Mesenchymal stem cell (in vitro differentiated cells and primary cell): ENCODE results near the gene DSPP.

Experiments used
- DNase-seq: peaks from one replicate; pipeline ENCODE4 v3.0.0-alpha.2; 2013
- H2AFZ ChIP-seq: one replicate; pipeline ENCODE4 v1.6.1; 2013; ENCODE audit warnings: low read depth, mild to moderate bottlenecking, control low read depth, inconsistent platforms, low read length, moderate library complexity
- H2AK5ac ChIP-seq: 2 replicates; pipeline ENCODE4 v1.6.1; 2013; ENCODE audit warnings: low read length, moderate library complexity, mild to moderate bottlenecking, inconsistent platforms; ENCODE audit not compliant: severe bottlenecking
- H2BK120ac ChIP-seq: one replicate; pipeline ENCODE4 v1.6.1; 2013; ENCODE audit warnings: low read depth, mild to moderate bottlenecking, inconsistent platforms, low read length, moderate library complexity
- H2BK12ac ChIP-seq, 2 experiments: one replicate each; pipeline ENCODE4 v1.6.1; 2013; ENCODE audit warnings: inconsistent platforms in 2 of 2, low read length in 2 of 2, mild to moderate bottlenecking in 2 of 2, moderate library complexity in 2 of 2, control low read depth in 1 of 2
- H2BK15ac ChIP-seq: one replicate; pipeline ENCODE4 v1.6.1; 2013; ENCODE audit warnings: mild to moderate bottlenecking, low read depth, inconsistent platforms; ENCODE audit not compliant: poor library complexity, severe bottlenecking
- H2BK5ac ChIP-seq: 2 replicates; pipeline ENCODE4 v1.6.1; 2013; ENCODE audit warnings: low read depth, mild to moderate bottlenecking, low read length, control low read depth, inconsistent platforms; ENCODE audit not compliant: poor library complexity, severe bottlenecking
- H3K14ac ChIP-seq, 2 experiments: one replicate each; pipeline ENCODE4 v1.6.1; 2013; ENCODE audit warnings: inconsistent platforms in 2 of 2, low read length in 2 of 2, control low read depth in 1 of 2, mild to moderate bottlenecking in 1 of 2, moderate library complexity in 1 of 2
- H3K18ac ChIP-seq, 2 experiments: one replicate each; pipeline ENCODE4 v1.6.1; 2013; ENCODE audit warnings: inconsistent platforms in 2 of 2, low read length in 2 of 2, control low read depth in 1 of 2, low read depth in 1 of 2, mild to moderate bottlenecking in 1 of 2
- H3K23ac ChIP-seq, 2 experiments: one replicate each; pipeline ENCODE4 v1.6.1; 2013; ENCODE audit warnings: inconsistent platforms in 2 of 2, low read length in 2 of 2, mild to moderate bottlenecking in 2 of 2, moderate library complexity in 2 of 2, control low read depth in 1 of 2
- H3K27ac ChIP-seq: 2 replicates; pipeline ENCODE4 v1.5.1; 2013; ENCODE audit warnings: mild to moderate bottlenecking, moderate library complexity, low read length, control low read depth, inconsistent platforms; ENCODE audit not compliant: poor library complexity, severe bottlenecking
- H3K27me3 ChIP-seq, 2 experiments: 2 replicates each; pipeline versions ENCODE4 v1.6.1 to v1.7.0; 2013; ENCODE audit warnings: low read length in 2 of 2, mild to moderate bottlenecking in 2 of 2, moderate library complexity in 2 of 2, control low read depth in 1 of 2, inconsistent platforms in 1 of 2; ENCODE audit not compliant: control insufficient read depth in 1 of 2, insufficient read depth in 1 of 2
- H3K36me3 ChIP-seq, 2 experiments: 2 replicates each; pipeline versions ENCODE4 v1.6.1 to v1.7.0; 2013; ENCODE audit warnings: low read length in 2 of 2, control low read depth in 1 of 2, inconsistent platforms in 1 of 2, low read depth in 1 of 2, mild to moderate bottlenecking in 1 of 2; ENCODE audit not compliant: insufficient read depth in 2 of 2, control insufficient read depth in 1 of 2
- H3K4ac ChIP-seq, 2 experiments: one replicate each; pipeline ENCODE4 v1.6.1; 2013; ENCODE audit warnings: inconsistent platforms in 2 of 2, low read length in 2 of 2, mild to moderate bottlenecking in 2 of 2, moderate library complexity in 2 of 2, control low read depth in 1 of 2, low read depth in 1 of 2
- H3K4me1 ChIP-seq: 2 replicates; pipeline ENCODE4 v1.6.1; 2013; ENCODE audit warnings: low read depth, low read length, control low read depth; ENCODE audit not compliant: control insufficient read depth, insufficient read depth
- H3K4me2 ChIP-seq: 2 replicates; pipeline ENCODE4 v1.6.1; 2013; ENCODE audit warnings: low read length, mild to moderate bottlenecking, inconsistent platforms; ENCODE audit not compliant: poor library complexity, severe bottlenecking
- H3K4me3 ChIP-seq, 2 experiments: 2 replicates each; pipeline versions ENCODE4 v1.5.1 to v1.7.0; 2013; ENCODE audit warnings: low read length in 2 of 2, mild to moderate bottlenecking in 2 of 2, control low read depth in 1 of 2, low read depth in 1 of 2; ENCODE audit not compliant: insufficient read depth in 1 of 2
- H3K79me1 ChIP-seq: replicated peaks from 2 replicates; pipeline ENCODE4 v1.6.1; 2013; ENCODE audit warnings: mild to moderate bottlenecking, control low read depth, low read length, inconsistent platforms; ENCODE audit not compliant: poor library complexity, severe bottlenecking
- H3K9ac ChIP-seq: 2 replicates; pipeline ENCODE4 v1.7.0; 2013; ENCODE audit warnings: mild to moderate bottlenecking, low read length, moderate library complexity
- H3K9me3 ChIP-seq: 2 replicates; pipeline ENCODE4 v1.7.0; 2013; ENCODE audit warnings: mild to moderate bottlenecking, low read length; ENCODE audit not compliant: control insufficient read depth
- H4K8ac ChIP-seq: one replicate; pipeline ENCODE4 v1.6.1; 2013; ENCODE audit warnings: inconsistent platforms, mild to moderate bottlenecking, low read length, moderate library complexity
- H4K91ac ChIP-seq: one replicate; pipeline ENCODE4 v1.6.1; 2013; ENCODE audit warnings: mild to moderate bottlenecking, low read length, inconsistent platforms
- WGBS: methylation state at CpG from one replicate; pipeline ENCODE4 v1.1.7; 2013; ENCODE audit warnings: mixed read lengths; 5-methylcytosine and 5-hydroxymethylcytosine counted together

DSPP gene

DNA sequence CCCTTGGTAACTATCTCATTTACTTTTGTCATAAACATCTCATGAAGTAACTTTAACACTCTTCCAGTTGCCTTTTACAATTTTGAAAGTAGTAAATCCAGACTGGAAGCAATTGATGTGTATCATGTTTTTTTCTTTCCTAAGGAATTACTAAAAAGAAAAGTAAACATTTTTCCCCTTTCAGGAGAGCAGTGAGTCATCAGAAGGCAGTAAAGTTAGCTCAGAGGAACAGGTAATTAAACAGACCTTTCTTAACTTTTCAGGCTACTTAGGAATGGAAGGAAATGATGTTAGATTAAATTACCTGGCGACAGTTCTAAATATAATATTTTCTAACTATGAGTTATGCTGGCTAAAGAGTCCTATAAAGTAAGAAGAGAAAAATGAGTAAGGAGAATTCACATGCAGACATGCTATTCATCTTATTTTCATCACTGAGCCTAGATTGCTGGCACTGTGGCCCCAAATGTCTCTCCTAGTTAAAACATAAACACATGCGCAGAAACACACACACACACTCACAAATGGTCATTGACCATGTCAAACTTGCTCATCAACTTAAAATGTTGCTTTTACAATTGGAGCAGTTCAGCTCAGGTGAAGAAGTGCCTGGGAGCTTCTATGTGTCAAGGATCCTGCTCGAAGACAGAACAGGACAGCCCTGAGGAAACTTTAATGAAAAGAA, 51.1 kb downstream of the DSPP start:
- Histone ChIP-seq H3K4me3 (no peak overlapping the region), H2BK12ac (no peak overlapping the region), H3K4ac (no peak overlapping the region), H3K27ac (peak overlapping the region; percentile 18), H4K91ac (no peak overlapping the region), H2BK15ac (no peak overlapping the region), H2BK5ac (no peak overlapping the region), H3K4me1 (peaks cover 3% of the 10 kb centered on the region), H3K23ac (no peak overlapping the region), H2AK5ac (no peak overlapping the region), H2BK120ac (no peak overlapping the region), H3K14ac (no peak overlapping the region), H3K79me1 (no peaks in the 10 kb centered on the region), H3K9me3 (no peaks in the 10 kb centered on the region), H4K8ac (no peak overlapping the region), H3K27me3 (peaks cover 0 to 3% of the 10 kb centered on the region in 2 experiments), H3K36me3 (no peaks in the 10 kb centered on the region), H3K9ac (peak overlapping the region; percentile 42), H2AFZ (no peak overlapping the region), H3K4me2 (no peak overlapping the region), H3K18ac (no peak overlapping the region)
- peak; percentile 6 for DNase-seq
- 60% methylated on average over 2 of the region's 3 CpGs for WGBS

DNA sequence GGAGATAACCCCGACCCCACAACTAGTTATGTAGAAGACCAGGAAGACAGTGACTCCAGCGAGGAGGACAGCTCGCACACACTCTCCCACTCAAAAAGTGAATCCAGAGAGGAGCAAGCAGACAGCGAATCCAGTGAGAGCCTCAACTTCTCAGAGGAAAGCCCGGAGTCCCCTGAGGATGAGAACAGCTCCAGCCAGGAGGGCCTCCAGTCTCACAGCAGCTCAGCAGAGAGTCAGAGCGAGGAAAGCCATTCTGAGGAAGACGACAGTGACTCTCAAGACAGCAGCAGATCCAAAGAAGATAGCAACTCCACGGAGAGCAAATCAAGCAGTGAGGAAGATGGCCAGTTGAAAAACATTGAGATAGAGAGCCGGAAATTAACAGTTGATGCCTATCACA, 54.5 kb downstream of the DSPP start:
- H2AFZ ChIP-seq: no peak overlapping the region
- no peak overlapping the region for H3K9ac ChIP-seq
- DNase-seq: no peak
- H3K18ac ChIP-seq: no peak overlapping the region
- no peak overlapping the region for H2BK5ac ChIP-seq
- 87% methylated on average over 8 of the region's 9 CpGs for whole genome bisulfite sequencing
- H4K8ac ChIP-seq: no peak overlapping the region
- H3K4me2 ChIP-seq: no peak overlapping the region
- peaks cover 3% of the 10 kb centered on the region for H3K4me1 ChIP-seq
- H3K4ac ChIP-seq: no peak overlapping the region
- H3K4me3 ChIP-seq: no peak overlapping the region
- H2AK5ac ChIP-seq: no peak overlapping the region
- peaks cover 0 to 3% of the 10 kb centered on the region in 2 experiments for H3K27me3 ChIP-seq
- H3K9me3 ChIP-seq: no peaks in the 10 kb centered on the region
- no peak overlapping the region for H2BK15ac ChIP-seq
- H3K14ac ChIP-seq: no peak overlapping the region
- H3K79me1 ChIP-seq: no peaks in the 10 kb centered on the region
- no peak overlapping the region for H3K27ac ChIP-seq
- no peaks in the 10 kb centered on the region for H3K36me3 ChIP-seq
- H3K23ac ChIP-seq: no peak overlapping the region
- H2BK12ac ChIP-seq: no peak overlapping the region
- H2BK120ac ChIP-seq: no peak overlapping the region
- H4K91ac ChIP-seq: no peak overlapping the region
